ENCODE data around the gene OSBPL3. TPM values are rescaled to one million over a fixed set of nuclear protein-coding genes. Genes with fewer than 3 reads are reported as not detected.

Gene OSBPL3
- total and polyA plus RNA-seq, 4 experiments from 2014 or later = 6.9 to 72.7 (median 40.5) TPM

DNA sequence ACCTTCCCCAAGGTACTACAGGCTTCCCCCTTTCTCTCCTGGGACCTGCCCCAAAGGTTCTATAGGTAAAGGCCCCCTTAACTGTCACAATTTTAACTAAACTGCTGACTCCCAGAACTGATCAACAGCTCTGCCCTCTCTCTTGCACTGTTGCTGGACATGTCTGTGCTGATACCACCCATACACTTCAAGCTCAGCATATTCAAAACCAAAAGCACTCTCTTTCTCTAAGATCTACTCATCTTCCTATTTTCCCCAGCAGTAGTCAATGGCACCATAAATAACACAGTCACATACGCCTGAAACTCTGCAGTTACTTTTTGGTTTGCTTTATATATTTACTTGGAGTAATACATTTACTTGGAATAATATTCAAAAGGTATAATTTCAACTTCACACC is 12.3 kb downstream of the OSBPL3 start:
- POLR2A ChIA-PET (ENCODE audit: partially characterized antibody) = interaction anchor here (1.1 to 15.0 kb wide), 3 partner anchors 12 to 147 kb away, joined by 3 to 141 read pairs (median 4); partner anchors contain the start of gene OSBPL3
- peak overlapping the region; percentile 21 to 88 (median 62) for H3K27ac Mint-ChIP-seq
- no peak overlapping the region for H3K27ac ChIP-seq (ENCODE audit: low read depth, low read length)

DNA sequence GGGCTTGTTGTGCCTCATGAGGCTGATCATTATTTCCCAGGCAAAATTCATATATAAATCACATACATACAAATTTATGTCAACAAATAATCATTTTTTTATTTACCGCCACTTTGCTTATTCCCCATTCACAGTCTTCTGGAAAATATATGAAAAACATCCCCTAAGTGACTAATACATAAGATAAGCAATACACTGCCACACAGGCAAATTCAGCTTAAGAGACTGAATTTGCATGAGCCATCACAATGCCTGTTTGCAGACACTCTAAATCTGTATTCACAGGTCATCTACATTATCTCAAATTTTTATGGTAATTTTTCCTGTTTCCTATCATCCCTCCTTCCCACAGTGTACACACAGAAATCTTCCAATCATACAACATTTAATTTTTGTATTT is 13.2 kb downstream of the OSBPL3 start:
- DNase-seq = no peak
- H3K27ac ChIP-seq (ENCODE audit: low read depth, low read length) = no peak overlapping the region
- CTCF ChIA-PET (ENCODE audit: partially characterized antibody) = interaction anchor here (0.9 to 2.8 kb wide), 4 partner anchors 12 to 146 kb away, joined by 4 to 18 read pairs (median 7); no protein-coding TSS in a partner anchor
- Mint-ChIP-seq H3K4me1 (peaks cover 51 to 89% (median 76%) of the 10 kb centered on the region in 4 donors), H3K4me3 (peak overlapping the region in 2 of 8 donors; percentile 10 to 70), H3K27me3 (no peaks in the 10 kb centered on the region), H3K27ac (peak overlapping the region in 5 of 7 donors; percentile 67 to 90 (median 80)), H3K9me3 (no peaks in the 10 kb centered on the region), H3K36me3 (no peaks in the 10 kb centered on the region)
- POLR2A ChIA-PET (ENCODE audit: partially characterized antibody) = interaction anchor here (1.0 to 15.0 kb wide), 8 partner anchors 10 to 146 kb away, joined by 3 to 141 read pairs (median 4); partner anchors contain the start of gene OSBPL3
- H3K27me3 ChIP-seq (ENCODE audit: insufficient read depth, low read length) = no peaks in the 10 kb centered on the region
- H3K9me3 ChIP-seq (ENCODE audit: control insufficient read depth in 1 of 2, low read length in 2 of 2) = no peaks in the 10 kb centered on the region
- H3K4me1 ChIP-seq (ENCODE audit: insufficient read depth, low read length) = peaks cover 71% of the 10 kb centered on the region
- intact Hi-C loops (cut with micrococcal nuclease) = loop anchor here (2.0 kb wide), 1 partner anchor 14 kb away; the partner anchor contains the start of gene OSBPL3
- H3K36me3 ChIP-seq (ENCODE audit: insufficient read depth, low read length) = no peaks in the 10 kb centered on the region
- no peak overlapping the region for H3K4me3 ChIP-seq (ENCODE audit: low read length in 2 of 2)

More for the DNA sequence above, 12.3 kb downstream of the OSBPL3 start:
- H3K27me3 ChIP-seq (ENCODE audit: insufficient read depth, low read length) = no peaks in the 10 kb centered on the region
- CTCF ChIA-PET (ENCODE audit: partially characterized antibody) = interaction anchor here (1.1 to 2.8 kb wide), 4 partner anchors 11 to 155 kb away, joined by 3 to 18 read pairs (median 6); no protein-coding TSS in a partner anchor
- no peak for DNase-seq
- peaks cover 76% of the 10 kb centered on the region for H3K4me1 ChIP-seq (ENCODE audit: insufficient read depth, low read length)
- Mint-ChIP-seq H3K36me3 (no peaks in the 10 kb centered on the region), H3K4me3 (peak overlapping the region in 1 of 8 donors; percentile 15), H3K27me3 (no peaks in the 10 kb centered on the region), H3K9me3 (no peaks in the 10 kb centered on the region), H3K4me1 (peaks cover 57 to 87% (median 78%) of the 10 kb centered on the region in 4 donors)
- intact Hi-C loops (cut with micrococcal nuclease) = loop anchor here (2.0 kb wide), 1 partner anchor 13 kb away; the partner anchor contains the start of gene OSBPL3
- H3K9me3 ChIP-seq (ENCODE audit: control insufficient read depth in 1 of 2, low read length in 2 of 2) = no peaks in the 10 kb centered on the region
- H3K4me3 ChIP-seq (ENCODE audit: low read length in 2 of 2) = no peak overlapping the region
- H3K36me3 ChIP-seq (ENCODE audit: insufficient read depth, low read length) = no peaks in the 10 kb centered on the region

DNA sequence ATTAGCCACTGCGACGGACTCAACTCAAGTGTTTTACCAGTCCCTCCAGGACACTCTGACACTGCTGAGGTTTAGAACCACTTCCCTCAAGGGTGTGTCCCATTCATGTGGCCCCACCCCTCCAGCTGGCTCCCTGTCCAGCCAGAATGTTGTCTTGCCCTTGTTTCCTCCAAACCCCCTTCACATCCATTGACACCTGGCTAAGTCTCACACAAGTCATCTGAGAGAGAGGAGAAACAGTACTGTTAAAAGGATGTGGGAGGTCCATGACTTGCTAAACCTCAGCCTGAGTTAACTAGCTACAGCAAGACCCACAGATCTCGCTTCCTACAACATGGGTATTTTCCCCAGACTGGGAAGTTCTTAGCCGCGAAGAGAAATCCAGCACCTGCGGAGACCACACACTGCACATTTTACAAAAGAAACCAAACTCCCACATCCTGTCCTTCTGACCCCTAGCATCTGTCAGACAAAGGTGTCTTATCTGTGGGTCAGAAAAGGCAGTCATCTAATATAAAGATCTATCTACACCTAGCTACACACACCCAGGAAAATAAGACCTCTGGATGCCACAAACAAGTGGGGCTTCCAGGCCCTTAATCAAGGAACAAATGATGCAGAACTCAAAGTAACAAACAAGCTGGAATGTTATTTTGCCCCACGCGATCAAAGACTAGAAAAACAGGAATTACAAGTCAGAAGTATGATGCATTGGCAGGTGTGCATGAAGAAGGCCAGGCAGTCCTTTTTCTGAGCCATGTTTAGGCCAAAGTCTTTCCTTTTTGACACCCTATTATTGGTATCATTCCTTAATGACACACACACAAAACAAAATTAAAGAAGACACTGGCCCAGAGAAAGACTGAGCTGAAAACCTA is 13.9 kb downstream of the OSBPL3 start:
- Histone ChIP-seq H3K9me3 (ENCODE audit: control insufficient read depth in 1 of 2, low read length in 2 of 2) (no peaks in the 10 kb centered on the region), H3K4me3 (ENCODE audit: low read length in 2 of 2) (no peak overlapping the region), H3K27me3 (ENCODE audit: insufficient read depth, low read length) (no peaks in the 10 kb centered on the region), H3K36me3 (ENCODE audit: insufficient read depth, low read length) (no peaks in the 10 kb centered on the region), H3K27ac (ENCODE audit: low read depth, low read length) (peak overlapping the region; percentile 46), H3K4me1 (ENCODE audit: insufficient read depth, low read length) (peaks cover 70% of the 10 kb centered on the region)
- intact Hi-C loops (cut with micrococcal nuclease) = loop anchor here (2.0 kb wide), 1 partner anchor 15 kb away; the partner anchor contains the start of gene OSBPL3
- no peaks in the 10 kb centered on the region for H3K9me3 Mint-ChIP-seq
- ChIA-PET POLR2A (ENCODE audit: partially characterized antibody) (interaction anchor here (0.8 to 15.0 kb wide), 9 partner anchors 9 to 144 kb away, joined by 3 to 141 read pairs (median 4); partner anchors contain the start of gene OSBPL3), CTCF (ENCODE audit: partially characterized antibody) (interaction anchor here (0.9 to 2.8 kb wide), 6 partner anchors 13 to 145 kb away, joined by 3 to 18 read pairs (median 5); no protein-coding TSS in a partner anchor)
- peaks cover 50 to 89% (median 75%) of the 10 kb centered on the region in 4 donors for H3K4me1 Mint-ChIP-seq
- H3K27me3 Mint-ChIP-seq = no peaks in the 10 kb centered on the region
- peak overlapping the region; percentile 33 to 72 (median 65) for H3K4me3 Mint-ChIP-seq
- peak; percentile 26 to 62 (median 44) for DNase-seq
- no peaks in the 10 kb centered on the region for H3K36me3 Mint-ChIP-seq
- H3K27ac Mint-ChIP-seq = peak overlapping the region; percentile 74 to 94 (median 81)

DNA sequence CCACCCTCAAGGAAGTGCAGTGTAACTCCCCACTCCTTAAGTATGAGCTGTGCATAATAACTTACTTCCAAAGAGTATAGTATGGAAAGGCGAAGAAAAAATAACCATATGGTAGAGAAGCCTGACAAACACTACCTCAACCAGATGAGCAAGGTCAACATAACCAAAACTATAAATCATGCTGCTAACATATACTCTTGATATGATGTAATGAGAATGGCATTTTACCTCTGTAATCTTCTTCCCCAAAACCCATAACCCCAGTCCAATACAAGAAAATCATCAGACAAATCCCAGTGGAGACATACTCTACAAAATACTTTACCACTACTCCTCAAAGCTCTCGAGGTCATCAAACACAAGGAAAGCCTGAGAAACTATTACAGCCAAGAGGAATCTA is 15.8 kb downstream of the OSBPL3 start:
- DNase-seq = no peak
- ChIA-PET POLR2A (ENCODE audit: partially characterized antibody) (interaction anchor here (1.0 to 15.0 kb wide), 3 partner anchors 8 to 53 kb away, joined by 3 to 141 read pairs (median 9); partner anchors contain the start of gene OSBPL3), CTCF (ENCODE audit: partially characterized antibody) (interaction anchor here (0.7 to 2.9 kb wide), 2 partner anchors 15 to 18 kb away, joined by 3 to 17 read pairs; partner anchors contain the start of gene OSBPL3)
- Mint-ChIP-seq H3K9me3 (no peaks in the 10 kb centered on the region), H3K27me3 (no peaks in the 10 kb centered on the region), H3K4me3 (peak overlapping the region in 4 of 8 donors; percentile 1 to 67 (median 32)), H3K4me1 (peaks cover 56 to 88% (median 76%) of the 10 kb centered on the region in 4 donors), H3K36me3 (no peaks in the 10 kb centered on the region), H3K27ac (peak overlapping the region in 6 of 7 donors; percentile 19 to 90 (median 56))
- intact Hi-C loops (cut with micrococcal nuclease) = no loop called here
- Histone ChIP-seq H3K4me1 (ENCODE audit: insufficient read depth, low read length) (peaks cover 83% of the 10 kb centered on the region), H3K4me3 (ENCODE audit: low read length in 2 of 2) (no peak overlapping the region), H3K27me3 (ENCODE audit: insufficient read depth, low read length) (no peaks in the 10 kb centered on the region), H3K9me3 (ENCODE audit: control insufficient read depth in 1 of 2, low read length in 2 of 2) (no peaks in the 10 kb centered on the region), H3K36me3 (ENCODE audit: insufficient read depth, low read length) (no peaks in the 10 kb centered on the region), H3K27ac (ENCODE audit: low read depth, low read length) (no peak overlapping the region)

DNA sequence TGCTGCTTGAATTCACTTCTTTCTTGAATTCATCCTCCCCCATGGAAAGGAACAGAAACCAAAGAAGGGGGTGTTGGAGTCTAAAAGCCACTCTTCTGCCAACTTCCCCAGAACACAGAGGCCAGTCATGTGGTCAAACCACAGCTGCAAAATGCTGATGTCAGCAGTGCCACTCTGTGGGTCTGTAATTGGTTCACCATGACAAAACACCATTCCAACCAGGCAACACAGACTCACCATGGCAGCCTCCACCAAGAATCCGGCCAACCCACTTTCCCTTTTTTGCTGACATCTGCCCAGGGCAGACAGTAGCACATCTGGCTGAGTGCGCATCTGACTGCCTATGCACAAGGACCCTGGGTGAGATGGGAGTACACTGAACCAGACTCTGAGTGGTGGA is 16.8 kb downstream of the OSBPL3 start:
- no peaks in the 10 kb centered on the region for H3K9me3 ChIP-seq (ENCODE audit: control insufficient read depth in 1 of 2, low read length in 2 of 2)
- CTCF ChIA-PET (ENCODE audit: partially characterized antibody) = interaction anchor here (2.9 kb wide), 1 partner anchor 16 kb away, joined by 17 read pairs; the partner anchor contains the start of gene OSBPL3
- peak in 1 of 5 donors; percentile 9 for DNase-seq
- H3K9me3 Mint-ChIP-seq = no peaks in the 10 kb centered on the region
- no peaks in the 10 kb centered on the region for H3K36me3 ChIP-seq (ENCODE audit: insufficient read depth, low read length)
- no peaks in the 10 kb centered on the region for H3K27me3 Mint-ChIP-seq
- peaks cover 62 to 94% (median 83%) of the 10 kb centered on the region in 4 donors for H3K4me1 Mint-ChIP-seq
- intact Hi-C loops (cut with micrococcal nuclease) = no loop called here
- H3K27me3 ChIP-seq (ENCODE audit: insufficient read depth, low read length) = no peaks in the 10 kb centered on the region
- H3K27ac Mint-ChIP-seq = peak overlapping the region; percentile 44 to 78 (median 49)
- H3K4me1 ChIP-seq (ENCODE audit: insufficient read depth, low read length) = peaks cover 90% of the 10 kb centered on the region
- peak overlapping the region in 2 of 8 donors; percentile 13 to 26 for H3K4me3 Mint-ChIP-seq
- no peak overlapping the region for H3K27ac ChIP-seq (ENCODE audit: low read depth, low read length)
- POLR2A ChIA-PET (ENCODE audit: partially characterized antibody) = interaction anchor here (15.0 kb wide), 1 partner anchor 17 kb away, joined by 141 read pairs; the partner anchor contains the start of gene OSBPL3
- H3K36me3 Mint-ChIP-seq = no peaks in the 10 kb centered on the region
- no peak overlapping the region for H3K4me3 ChIP-seq (ENCODE audit: low read length in 2 of 2)

DNA sequence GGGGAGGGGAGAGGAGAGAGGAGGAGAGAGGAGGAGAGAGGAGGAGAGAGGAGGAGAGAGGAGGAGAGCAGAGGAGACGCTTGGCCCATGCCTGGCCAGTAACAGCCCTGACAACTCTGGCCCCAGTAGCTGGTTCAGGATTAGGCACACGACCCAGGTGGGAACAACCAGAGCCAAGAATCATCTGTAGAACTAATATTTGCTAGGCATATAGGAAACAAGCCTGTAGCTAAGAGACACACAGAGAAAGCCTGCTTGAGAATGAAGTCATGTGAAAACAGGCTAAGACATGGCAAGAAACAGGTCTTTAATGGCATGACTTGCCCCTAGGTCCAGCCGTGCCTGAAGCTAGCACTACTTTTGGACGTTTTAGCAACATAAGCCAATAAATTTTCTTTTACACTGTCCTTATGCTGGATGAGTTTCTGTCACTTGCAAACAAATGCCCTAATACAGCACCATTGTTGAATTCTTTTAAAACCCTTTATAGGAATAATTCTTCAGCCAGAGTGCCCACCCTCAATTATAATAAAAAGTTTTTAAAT is 17.5 kb downstream of the OSBPL3 start:
- H3K27me3 ChIP-seq (ENCODE audit: insufficient read depth, low read length) = no peaks in the 10 kb centered on the region
- H3K27me3 Mint-ChIP-seq = no peaks in the 10 kb centered on the region
- intact Hi-C loops (cut with micrococcal nuclease) = no loop called here
- no peaks in the 10 kb centered on the region for H3K36me3 Mint-ChIP-seq
- H3K4me1 ChIP-seq (ENCODE audit: insufficient read depth, low read length) = peaks cover 84% of the 10 kb centered on the region
- peak overlapping the region in 2 of 7 donors; percentile 10 to 44 for H3K27ac Mint-ChIP-seq
- POLR2A ChIA-PET (ENCODE audit: partially characterized antibody) = interaction anchor here (15.0 kb wide), 1 partner anchor 18 kb away, joined by 141 read pairs; the partner anchor contains the start of gene OSBPL3
- H3K9me3 ChIP-seq (ENCODE audit: control insufficient read depth in 1 of 2, low read length in 2 of 2) = no peaks in the 10 kb centered on the region
- H3K36me3 ChIP-seq (ENCODE audit: insufficient read depth, low read length) = no peaks in the 10 kb centered on the region
- CTCF ChIA-PET (ENCODE audit: partially characterized antibody) = interaction anchor here (1.0 to 2.9 kb wide), 3 partner anchors 17 to 131 kb away, joined by 3 to 17 read pairs (median 3); partner anchors contain the start of gene OSBPL3
- H3K4me3 ChIP-seq (ENCODE audit: low read length in 2 of 2) = no peak overlapping the region
- H3K27ac ChIP-seq (ENCODE audit: low read depth, low read length) = no peak overlapping the region
- no peak for DNase-seq
- no peak overlapping the region for H3K4me3 Mint-ChIP-seq
- H3K4me1 Mint-ChIP-seq = peaks cover 64 to 96% (median 84%) of the 10 kb centered on the region in 4 donors
- no peaks in the 10 kb centered on the region for H3K9me3 Mint-ChIP-seq
